SK-N-SH treated with all-trans-retinoic acid at 6 μM for 48 hours (cell line): Measurements from ENCODE around the gene ITCH.

Source experiments
- CREB5 ChIP-seq: fragments of 250-450 bp; sonication (Bioruptor Pico); IDR thresholded peaks from 2 replicates; pipeline ENCODE4 v1.5.1; 2020; ENCODE audit warnings: low read depth, mild to moderate bottlenecking, moderate library complexity
- GLIS3 ChIP-seq: fragments of 250-450 bp; sonication (Bioruptor Pico); IDR thresholded peaks from 2 replicates; pipeline ENCODE4 v1.5.0; 2020; ENCODE audit warnings: mild to moderate bottlenecking, moderate library complexity
- PATZ1 ChIP-seq: fragments of 250-450 bp; sonication (Bioruptor Pico); IDR thresholded peaks from 2 replicates; pipeline ENCODE4 v1.8.0; 2020; ENCODE audit warnings: mild to moderate bottlenecking, moderate library complexity, borderline replicate concordance
- RARB ChIP-seq: fragments of 250-450 bp; sonication (Bioruptor Pico); IDR thresholded peaks from 2 replicates; pipeline ENCODE4 v1.8.0; 2021; ENCODE audit warnings: mild to moderate bottlenecking, moderate library complexity
- TCF4 ChIP-seq: fragments of 250-450 bp; sonication (Bioruptor Pico); IDR thresholded peaks from 2 replicates; pipeline ENCODE4 v1.8.0; 2021; ENCODE audit warnings: mild to moderate bottlenecking, moderate library complexity, borderline replicate concordance
- TOX ChIP-seq: fragments of 250-450 bp; sonication (Bioruptor Pico); IDR thresholded peaks from 2 replicates; pipeline ENCODE4 v1.8.0; 2021; ENCODE audit warnings: mild to moderate bottlenecking, moderate library complexity, borderline replicate concordance
- ZC3H10 ChIP-seq: fragments of 250-450 bp; sonication (Bioruptor Pico); IDR thresholded peaks from 2 replicates; pipeline ENCODE4 v1.5.1; 2021; ENCODE audit warnings: mild to moderate bottlenecking, moderate library complexity
- ZFP3 ChIP-seq: fragments of 250-450 bp; sonication (Bioruptor Pico); IDR thresholded peaks from 2 replicates; pipeline ENCODE4 v1.5.0; 2020; ENCODE audit warnings: mild to moderate bottlenecking, moderate library complexity
- ZFP30 ChIP-seq: fragments of 450-650 bp; formaldehyde crosslinking; IDR thresholded peaks from 2 replicates; pipeline ENCODE4 v1.5.0; 2022; ENCODE audit warnings: mild to moderate bottlenecking, moderate library complexity

GRCh38 chr20:34431168-34431567 lies 68.1 kb downstream of the ITCH start:
- TF ChIP-seq TOX (CRISPR knock-in tag) (no peak), GLIS3 (CRISPR knock-in tag) (no peak), TCF4 (no peak), ZFP30 (CRISPR knock-in tag) (no peak), CREB5 (CRISPR knock-in tag) (no peak), ZFP3 (no peak), PATZ1 (CRISPR knock-in tag) (no peak), ZC3H10 (CRISPR knock-in tag) (no peak), RARB (CRISPR knock-in tag) (no peak)
